ENCODE data around the gene CILP. TPM values are rescaled to one million over a fixed set of nuclear protein-coding genes. Genes with fewer than 3 reads are reported as not detected.

CILP gene
- polyA plus RNA-seq, 1 experiment, result 0.52 TPM

- H3K27me3 ChIP-seq (ENCODE audit: control insufficient read depth, insufficient read depth, low read length), result peaks cover 18% of the 10 kb centered on the region
- H3K9me3 ChIP-seq (ENCODE audit: control insufficient read depth, insufficient read depth, low read length), result no peaks in the 10 kb centered on the region
- DNase-seq (ENCODE audit: low read depth, low spot score), result no peak
- H3K4me3 ChIP-seq (ENCODE audit: low read depth, low read length), result no peak overlapping the region
- POLR2A ChIA-PET, result no interaction called here
- no peak overlapping the region for H3K27ac ChIP-seq (ENCODE audit: low read depth, low read length)
- no peak for TF ChIP-seq CTCF (IDR thresholded peaks at IDR 0.05; ENCODE audit: low read depth, low read length)
- CTCF ChIA-PET, result interaction anchor here (0.6 to 1.6 kb wide), 3 partner anchors 33 to 78 kb away, joined by 3 to 7 read pairs (median 5); partner anchors contain the start of gene PARP16
These were observed 2.6 kb downstream of the CILP start for GRCh38 chr15:65208647-65209046.

GRCh38 chr15:65207280-65207840, 3.9 kb downstream of the CILP start:
- H3K4me3 ChIP-seq (ENCODE audit: low read depth, low read length), result no peak overlapping the region
- TF ChIP-seq CTCF (IDR thresholded peaks at IDR 0.05; ENCODE audit: low read depth, low read length), result no peak
- CTCF ChIA-PET, result interaction anchor here (1.6 kb wide), 1 partner anchor 79 kb away, joined by 5 read pairs; the partner anchor contains the start of gene PARP16
- peaks cover 18% of the 10 kb centered on the region for H3K27me3 ChIP-seq (ENCODE audit: control insufficient read depth, insufficient read depth, low read length)
- POLR2A ChIA-PET, result interaction anchor here (1.0 kb wide), 1 partner anchor 97 kb away, joined by 4 read pairs; the partner anchor contains the start of gene RNU5B-1
- DNase-seq (ENCODE audit: low read depth, low spot score), result no peak
- no peak overlapping the region for H3K27ac ChIP-seq (ENCODE audit: low read depth, low read length)
- H3K9me3 ChIP-seq (ENCODE audit: control insufficient read depth, insufficient read depth, low read length), result no peaks in the 10 kb centered on the region

GRCh38 chr15:65206750-65207149, 4.5 kb downstream of the CILP start:
- Histone ChIP-seq H3K27me3 (ENCODE audit: control insufficient read depth, insufficient read depth, low read length) (peaks cover 18% of the 10 kb centered on the region), H3K4me3 (ENCODE audit: low read depth, low read length) (no peak overlapping the region), H3K9me3 (ENCODE audit: control insufficient read depth, insufficient read depth, low read length) (no peaks in the 10 kb centered on the region), H3K27ac (ENCODE audit: low read depth, low read length) (no peak overlapping the region)
- ChIA-PET CTCF (no interaction called here), POLR2A (interaction anchor here (1.0 kb wide), 1 partner anchor 98 kb away, joined by 4 read pairs; the partner anchor contains the start of gene RNU5B-1)
- DNase-seq (ENCODE audit: low read depth, low spot score), result no peak
- no peak for TF ChIP-seq CTCF (IDR thresholded peaks at IDR 0.05; ENCODE audit: low read depth, low read length)

- H3K27me3 ChIP-seq (ENCODE audit: control insufficient read depth, insufficient read depth, low read length), result peaks cover 22% of the 10 kb centered on the region
- H3K27ac ChIP-seq (ENCODE audit: low read depth, low read length), result no peak overlapping the region
- CTCF ChIA-PET, result no interaction called here
- TF ChIP-seq CTCF (IDR thresholded peaks at IDR 0.05; ENCODE audit: low read depth, low read length), result no peak
- no peaks in the 10 kb centered on the region for H3K9me3 ChIP-seq (ENCODE audit: control insufficient read depth, insufficient read depth, low read length)
- no peak overlapping the region for H3K4me3 ChIP-seq (ENCODE audit: low read depth, low read length)
- POLR2A ChIA-PET, result interaction anchor here (0.5 kb wide), 1 partner anchor 84 kb away, joined by 3 read pairs; no protein-coding TSS in a partner anchor
- DNase-seq (ENCODE audit: low read depth, low spot score), result no peak
These were observed 6.2 kb downstream of the CILP start for GRCh38 chr15:65204931-65205660.

Measured in AG04450 (cell line).